A673 (cell line): ENCODE data around the gene LAMA3.

ENCODE experiments used
- CTCF ChIP-seq: fragments of 300-800, 200-600 bp; sonication (generic); conservative IDR thresholded peaks from 2 replicates; pipeline ENCODE4 v1.5.1; 2017; ENCODE audit warnings: low read depth, mild to moderate bottlenecking, antibody characterized with exemption, low read length, moderate library complexity, mixed read lengths
- EZH2 ChIP-seq: fragments of 200-600 bp; sonication (generic); IDR thresholded peaks from 2 replicates; pipeline ENCODE4 v1.6.1; 2017; ENCODE audit warnings: borderline replicate concordance, low read depth, mild to moderate bottlenecking, mixed read lengths, antibody characterized with exemption, low read length; ENCODE audit not compliant: poor library complexity, severe bottlenecking

- no peak for TF ChIP-seq CTCF
- TF ChIP-seq EZH2: no peak
Measured at GRCh38 chr18:23723121-23723520, 33.9 kb downstream of the LAMA3 start.
